WTC11 (cell line): ENCODE data around the gene KSR2. TPM values are rescaled to one million over a fixed set of nuclear protein-coding genes. Genes with fewer than 3 reads are reported as not detected.

Source experiments
- ATAC-seq: fragments of 200-7000 bp; cut with Tn5 transposase; 2 replicates; pipeline ENCODE4 v1.10.0; 2021; ENCODE audit warnings: mild to moderate bottlenecking, moderate library complexity
- CTCF ChIA-PET: fragments of 300-600 bp; sonication (Branson Sonifier 250); formaldehyde crosslinking; loops from one replicate; lab custom pipeline; 2021; ENCODE audit warnings: antibody characterized with exemption; lab: Charles Lee
- POLR2A ChIA-PET: fragments of 350-600 bp; sonication (Branson Sonifier 250); formaldehyde crosslinking; loops from one replicate; lab custom pipeline; 2021; ENCODE audit warnings: antibody characterized with exemption; lab: Charles Lee
- DNase-seq: peaks from one replicate; pipeline ENCODE4 v3.0.0; 2021; ENCODE audit warnings: low spot score
- H3K27ac Mint-ChIP-seq: 2 replicates; pipeline ENCODE4 v1.8.0; 2021; ENCODE audit warnings: mixed read lengths
- H3K27me3 Mint-ChIP-seq: 2 replicates; pipeline ENCODE4 v1.8.0; 2021; ENCODE audit warnings: low read depth, mild to moderate bottlenecking, moderate library complexity, mixed read lengths
- H3K36me3 Mint-ChIP-seq: 2 replicates; pipeline ENCODE4 v1.8.0; 2021; ENCODE audit warnings: mixed read lengths
- H3K4me1 Mint-ChIP-seq: 2 replicates; pipeline ENCODE4 v1.8.0; 2022; ENCODE audit warnings: mixed read lengths
- H3K4me3 Mint-ChIP-seq: 2 replicates; pipeline ENCODE4 v1.8.0; 2021; ENCODE audit warnings: mild to moderate bottlenecking, moderate library complexity, mixed read lengths
- H3K9me3 Mint-ChIP-seq: 2 replicates; pipeline ENCODE4 v1.8.0; 2021; ENCODE audit warnings: mixed read lengths
- ATF1 ChIP-seq: sonication (generic); formaldehyde crosslinking; IDR thresholded peaks from 2 replicates; pipeline ENCODE4 v1.8.1; 2023; ENCODE audit warnings: mild to moderate bottlenecking, moderate library complexity, missing genetic modification reagents
- CBFB ChIP-seq: sonication (generic); formaldehyde crosslinking; IDR thresholded peaks from 2 replicates; pipeline ENCODE4 v1.8.1; 2022; ENCODE audit warnings: mild to moderate bottlenecking, low read depth, missing genetic modification reagents
- EMX1 ChIP-seq: fragments of 250-450 bp; sonication (Bioruptor Pico); IDR thresholded peaks from 2 replicates; pipeline ENCODE4 v1.8.0; 2021; ENCODE audit warnings: mild to moderate bottlenecking
- FOXP1 ChIP-seq: sonication (generic); formaldehyde crosslinking; IDR thresholded peaks from 2 replicates; pipeline ENCODE4 v1.8.0; 2022; ENCODE audit warnings: missing genetic modification reagents, mild to moderate bottlenecking, moderate library complexity, borderline replicate concordance
- GABPB1 ChIP-seq: sonication (generic); formaldehyde crosslinking; IDR thresholded peaks from 2 replicates; pipeline ENCODE4 v1.8.1; 2023; ENCODE audit warnings: mild to moderate bottlenecking, missing genetic modification reagents
- GTF2I ChIP-seq: fragments of 250-450 bp; sonication (Bioruptor Pico); conservative IDR thresholded peaks from 2 replicates; pipeline ENCODE4 v1.4.0; 2021; ENCODE audit warnings: mild to moderate bottlenecking
- MXD4 ChIP-seq: fragments of 250-450 bp; sonication (Bioruptor Pico); IDR thresholded peaks from 2 replicates; pipeline ENCODE4 v1.8.0; 2021; ENCODE audit warnings: mild to moderate bottlenecking, moderate library complexity, borderline replicate concordance
- MYBL2 ChIP-seq: sonication (generic); formaldehyde crosslinking; IDR thresholded peaks from 2 replicates; pipeline ENCODE4 v1.8.1; 2023; ENCODE audit warnings: mild to moderate bottlenecking, moderate library complexity, missing genetic modification reagents
- NFATC4 ChIP-seq: fragments of 250-450 bp; sonication (Bioruptor Pico); IDR thresholded peaks from 2 replicates; pipeline ENCODE4 v1.9.0; 2021; ENCODE audit warnings: mild to moderate bottlenecking
- NR3C1 ChIP-seq: sonication (generic); formaldehyde crosslinking; conservative IDR thresholded peaks from 2 replicates; pipeline ENCODE4 v1.8.1; 2023; ENCODE audit warnings: low read depth, mild to moderate bottlenecking, missing genetic modification reagents
- PRRX2 ChIP-seq: fragments of 250-450 bp; sonication (Bioruptor Pico); IDR thresholded peaks from 2 replicates; pipeline ENCODE4 v1.8.0; 2021; ENCODE audit warnings: mild to moderate bottlenecking
- SMAD4 ChIP-seq: sonication (generic); formaldehyde crosslinking; IDR thresholded peaks from 2 replicates; pipeline ENCODE4 v1.8.0; 2022; ENCODE audit warnings: mild to moderate bottlenecking, missing genetic modification reagents
- TEAD4 ChIP-seq: sonication (generic); formaldehyde crosslinking; IDR thresholded peaks from 2 replicates; pipeline ENCODE4 v1.8.0; 2022; ENCODE audit warnings: mild to moderate bottlenecking, missing genetic modification reagents
- ZBTB21 ChIP-seq: sonication (generic); formaldehyde crosslinking; IDR thresholded peaks from 2 replicates; pipeline ENCODE4 v1.8.1; 2023; ENCODE audit warnings: mild to moderate bottlenecking, missing genetic modification reagents, borderline replicate concordance
- ZNF396 ChIP-seq: fragments of 250-450 bp; sonication (Bioruptor Pico); IDR thresholded peaks from 2 replicates; pipeline ENCODE4 v1.8.0; 2021; ENCODE audit warnings: mild to moderate bottlenecking, moderate library complexity, borderline replicate concordance
- total RNA-seq: library from RNA; stranded (reverse); gene quantifications from 3 replicates; pipeline ENCODE4 v1.2.3, GENCODE V29; 2021
- TF ChIP-seq, protein P1 (sequence below): sonication (generic); formaldehyde crosslinking; IDR thresholded peaks from 2 replicates; pipeline ENCODE4 v1.8.0; 2022; ENCODE audit warnings: mild to moderate bottlenecking, missing genetic modification reagents
- TF ChIP-seq, protein P2 (sequence below): sonication (generic); formaldehyde crosslinking; IDR thresholded peaks from 2 replicates; pipeline ENCODE4 v1.8.1; 2023; ENCODE audit warnings: mild to moderate bottlenecking, missing genetic modification reagents, borderline replicate concordance
- TF ChIP-seq, protein P3 (sequence below): sonication (generic); formaldehyde crosslinking; conservative IDR thresholded peaks from 2 replicates; pipeline ENCODE4 v1.8.1; 2022; ENCODE audit warnings: mild to moderate bottlenecking, missing genetic modification reagents
- TF ChIP-seq, protein P4 (sequence below): fragments of 250-450 bp; sonication (Bioruptor Pico); IDR thresholded peaks from 2 replicates; pipeline ENCODE4 v1.9.0; 2021; ENCODE audit warnings: mild to moderate bottlenecking
- TF ChIP-seq, protein P5 (sequence below): fragments of 250-450 bp; sonication (Bioruptor Pico); IDR thresholded peaks from 2 replicates; pipeline ENCODE4 v1.8.0; 2021; ENCODE audit warnings: mild to moderate bottlenecking
- TF ChIP-seq, protein P6 (sequence below): sonication (generic); formaldehyde crosslinking; IDR thresholded peaks from 2 replicates; pipeline ENCODE4 v1.8.1; 2023; ENCODE audit warnings: mild to moderate bottlenecking, missing genetic modification reagents

Gene KSR2
- total RNA-seq, 1 experiment from 2014 or later: 2.4 TPM

DNA sequence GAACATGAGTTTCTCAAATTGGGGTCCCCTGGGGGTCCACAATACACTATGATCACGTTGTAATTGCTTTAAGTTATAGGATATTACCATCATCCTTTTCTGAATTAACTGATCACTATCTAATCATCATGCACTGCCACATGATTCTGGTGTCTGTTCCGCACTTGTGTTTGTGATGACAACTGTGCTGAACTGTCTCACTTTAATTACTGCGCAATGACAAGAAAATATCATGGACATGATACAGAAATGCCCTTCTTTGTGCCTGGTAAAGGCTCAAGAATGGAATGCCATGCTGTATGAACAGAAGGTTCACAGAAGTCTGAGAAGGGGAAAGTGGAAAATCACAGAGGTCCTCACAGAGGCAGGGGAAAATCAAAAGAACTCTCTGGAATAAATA is 541.6 kb downstream of the KSR2 start (continued):
- TF ChIP-seq, protein P1, sequence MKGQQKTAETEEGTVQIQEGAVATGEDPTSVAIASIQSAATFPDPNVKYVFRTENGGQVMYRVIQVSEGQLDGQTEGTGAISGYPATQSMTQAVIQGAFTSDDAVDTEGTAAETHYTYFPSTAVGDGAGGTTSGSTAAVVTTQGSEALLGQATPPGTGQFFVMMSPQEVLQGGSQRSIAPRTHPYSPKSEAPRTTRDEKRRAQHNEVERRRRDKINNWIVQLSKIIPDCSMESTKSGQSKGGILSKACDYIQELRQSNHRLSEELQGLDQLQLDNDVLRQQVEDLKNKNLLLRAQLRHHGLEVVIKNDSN (CRISPR knock-in tag): no peak
- TF ChIP-seq ZBTB21 (CRISPR knock-in tag) (no peak), ZNF396 (no peak), MXD4 (CRISPR knock-in tag) (no peak), CBFB (no peak), NFATC4 (CRISPR knock-in tag) (no peak)
- TF ChIP-seq, protein P2, sequence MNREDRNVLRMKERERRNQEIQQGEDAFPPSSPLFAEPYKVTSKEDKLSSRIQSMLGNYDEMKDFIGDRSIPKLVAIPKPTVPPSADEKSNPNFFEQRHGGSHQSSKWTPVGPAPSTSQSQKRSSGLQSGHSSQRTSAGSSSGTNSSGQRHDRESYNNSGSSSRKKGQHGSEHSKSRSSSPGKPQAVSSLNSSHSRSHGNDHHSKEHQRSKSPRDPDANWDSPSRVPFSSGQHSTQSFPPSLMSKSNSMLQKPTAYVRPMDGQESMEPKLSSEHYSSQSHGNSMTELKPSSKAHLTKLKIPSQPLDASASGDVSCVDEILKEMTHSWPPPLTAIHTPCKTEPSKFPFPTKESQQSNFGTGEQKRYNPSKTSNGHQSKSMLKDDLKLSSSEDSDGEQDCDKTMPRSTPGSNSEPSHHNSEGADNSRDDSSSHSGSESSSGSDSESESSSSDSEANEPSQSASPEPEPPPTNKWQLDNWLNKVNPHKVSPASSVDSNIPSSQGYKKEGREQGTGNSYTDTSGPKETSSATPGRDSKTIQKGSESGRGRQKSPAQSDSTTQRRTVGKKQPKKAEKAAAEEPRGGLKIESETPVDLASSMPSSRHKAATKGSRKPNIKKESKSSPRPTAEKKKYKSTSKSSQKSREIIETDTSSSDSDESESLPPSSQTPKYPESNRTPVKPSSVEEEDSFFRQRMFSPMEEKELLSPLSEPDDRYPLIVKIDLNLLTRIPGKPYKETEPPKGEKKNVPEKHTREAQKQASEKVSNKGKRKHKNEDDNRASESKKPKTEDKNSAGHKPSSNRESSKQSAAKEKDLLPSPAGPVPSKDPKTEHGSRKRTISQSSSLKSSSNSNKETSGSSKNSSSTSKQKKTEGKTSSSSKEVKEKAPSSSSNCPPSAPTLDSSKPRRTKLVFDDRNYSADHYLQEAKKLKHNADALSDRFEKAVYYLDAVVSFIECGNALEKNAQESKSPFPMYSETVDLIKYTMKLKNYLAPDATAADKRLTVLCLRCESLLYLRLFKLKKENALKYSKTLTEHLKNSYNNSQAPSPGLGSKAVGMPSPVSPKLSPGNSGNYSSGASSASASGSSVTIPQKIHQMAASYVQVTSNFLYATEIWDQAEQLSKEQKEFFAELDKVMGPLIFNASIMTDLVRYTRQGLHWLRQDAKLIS (CRISPR knock-in tag): no peak
- TF ChIP-seq, protein P3, sequence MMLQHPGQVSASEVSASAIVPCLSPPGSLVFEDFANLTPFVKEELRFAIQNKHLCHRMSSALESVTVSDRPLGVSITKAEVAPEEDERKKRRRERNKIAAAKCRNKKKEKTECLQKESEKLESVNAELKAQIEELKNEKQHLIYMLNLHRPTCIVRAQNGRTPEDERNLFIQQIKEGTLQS (CRISPR knock-in tag): no peak
- TF ChIP-seq, protein P4, sequence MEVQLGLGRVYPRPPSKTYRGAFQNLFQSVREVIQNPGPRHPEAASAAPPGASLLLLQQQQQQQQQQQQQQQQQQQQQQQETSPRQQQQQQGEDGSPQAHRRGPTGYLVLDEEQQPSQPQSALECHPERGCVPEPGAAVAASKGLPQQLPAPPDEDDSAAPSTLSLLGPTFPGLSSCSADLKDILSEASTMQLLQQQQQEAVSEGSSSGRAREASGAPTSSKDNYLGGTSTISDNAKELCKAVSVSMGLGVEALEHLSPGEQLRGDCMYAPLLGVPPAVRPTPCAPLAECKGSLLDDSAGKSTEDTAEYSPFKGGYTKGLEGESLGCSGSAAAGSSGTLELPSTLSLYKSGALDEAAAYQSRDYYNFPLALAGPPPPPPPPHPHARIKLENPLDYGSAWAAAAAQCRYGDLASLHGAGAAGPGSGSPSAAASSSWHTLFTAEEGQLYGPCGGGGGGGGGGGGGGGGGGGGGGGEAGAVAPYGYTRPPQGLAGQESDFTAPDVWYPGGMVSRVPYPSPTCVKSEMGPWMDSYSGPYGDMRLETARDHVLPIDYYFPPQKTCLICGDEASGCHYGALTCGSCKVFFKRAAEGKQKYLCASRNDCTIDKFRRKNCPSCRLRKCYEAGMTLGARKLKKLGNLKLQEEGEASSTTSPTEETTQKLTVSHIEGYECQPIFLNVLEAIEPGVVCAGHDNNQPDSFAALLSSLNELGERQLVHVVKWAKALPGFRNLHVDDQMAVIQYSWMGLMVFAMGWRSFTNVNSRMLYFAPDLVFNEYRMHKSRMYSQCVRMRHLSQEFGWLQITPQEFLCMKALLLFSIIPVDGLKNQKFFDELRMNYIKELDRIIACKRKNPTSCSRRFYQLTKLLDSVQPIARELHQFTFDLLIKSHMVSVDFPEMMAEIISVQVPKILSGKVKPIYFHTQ: no peak
- TF ChIP-seq, protein P5, sequence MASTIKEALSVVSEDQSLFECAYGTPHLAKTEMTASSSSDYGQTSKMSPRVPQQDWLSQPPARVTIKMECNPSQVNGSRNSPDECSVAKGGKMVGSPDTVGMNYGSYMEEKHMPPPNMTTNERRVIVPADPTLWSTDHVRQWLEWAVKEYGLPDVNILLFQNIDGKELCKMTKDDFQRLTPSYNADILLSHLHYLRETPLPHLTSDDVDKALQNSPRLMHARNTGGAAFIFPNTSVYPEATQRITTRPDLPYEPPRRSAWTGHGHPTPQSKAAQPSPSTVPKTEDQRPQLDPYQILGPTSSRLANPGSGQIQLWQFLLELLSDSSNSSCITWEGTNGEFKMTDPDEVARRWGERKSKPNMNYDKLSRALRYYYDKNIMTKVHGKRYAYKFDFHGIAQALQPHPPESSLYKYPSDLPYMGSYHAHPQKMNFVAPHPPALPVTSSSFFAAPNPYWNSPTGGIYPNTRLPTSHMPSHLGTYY (CRISPR knock-in tag): no peak
- TF ChIP-seq, protein P6, sequence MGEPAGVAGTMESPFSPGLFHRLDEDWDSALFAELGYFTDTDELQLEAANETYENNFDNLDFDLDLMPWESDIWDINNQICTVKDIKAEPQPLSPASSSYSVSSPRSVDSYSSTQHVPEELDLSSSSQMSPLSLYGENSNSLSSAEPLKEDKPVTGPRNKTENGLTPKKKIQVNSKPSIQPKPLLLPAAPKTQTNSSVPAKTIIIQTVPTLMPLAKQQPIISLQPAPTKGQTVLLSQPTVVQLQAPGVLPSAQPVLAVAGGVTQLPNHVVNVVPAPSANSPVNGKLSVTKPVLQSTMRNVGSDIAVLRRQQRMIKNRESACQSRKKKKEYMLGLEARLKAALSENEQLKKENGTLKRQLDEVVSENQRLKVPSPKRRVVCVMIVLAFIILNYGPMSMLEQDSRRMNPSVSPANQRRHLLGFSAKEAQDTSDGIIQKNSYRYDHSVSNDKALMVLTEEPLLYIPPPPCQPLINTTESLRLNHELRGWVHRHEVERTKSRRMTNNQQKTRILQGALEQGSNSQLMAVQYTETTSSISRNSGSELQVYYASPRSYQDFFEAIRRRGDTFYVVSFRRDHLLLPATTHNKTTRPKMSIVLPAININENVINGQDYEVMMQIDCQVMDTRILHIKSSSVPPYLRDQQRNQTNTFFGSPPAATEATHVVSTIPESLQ (CRISPR knock-in tag): no peak
- TF ChIP-seq, all 79 proteins: peak for 0

DNA sequence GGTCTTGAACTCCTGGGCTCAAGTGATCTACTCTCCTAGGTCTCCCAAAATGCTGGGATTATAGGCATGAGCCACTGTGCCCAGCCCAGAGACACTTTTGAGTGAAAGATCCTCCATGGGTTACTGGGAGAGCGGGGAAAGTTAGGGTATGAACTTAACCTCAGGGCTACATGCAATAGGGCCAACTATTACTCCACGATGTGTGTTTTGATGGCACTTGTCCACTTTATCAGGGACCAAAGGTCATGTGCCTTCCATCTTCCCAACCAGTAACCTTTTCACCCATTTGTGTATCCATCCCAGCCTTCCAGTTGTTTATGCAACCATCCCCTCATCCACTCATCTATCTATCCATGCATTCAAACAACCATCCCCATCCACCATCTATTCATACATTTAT is 546.8 kb downstream of the KSR2 start:
- no peaks in the 10 kb centered on the region for H3K27me3 Mint-ChIP-seq
- no peak for TF ChIP-seq MYBL2 (CRISPR knock-in tag)
- no peak for TF ChIP-seq GABPB1 (CRISPR knock-in tag)
- no peak for TF ChIP-seq NR3C1 (CRISPR knock-in tag)
- TF ChIP-seq SMAD4 (CRISPR knock-in tag): no peak
- no peak for TF ChIP-seq FOXP1 (CRISPR knock-in tag)
- no peak for TF ChIP-seq GTF2I (CRISPR knock-in tag)
- TF ChIP-seq EMX1 (CRISPR knock-in tag): no peak
- no peak for TF ChIP-seq PRRX2 (CRISPR knock-in tag)
- no peak for TF ChIP-seq CBFB
- TF ChIP-seq TEAD4 (CRISPR knock-in tag): no peak
- TF ChIP-seq ATF1 (CRISPR knock-in tag): no peak
- POLR2A ChIA-PET: no interaction called here

More for the DNA sequence above, 546.8 kb downstream of the KSR2 start:
- CTCF ChIA-PET: interaction anchor here (0.8 to 1.8 kb wide), 3 partner anchors 20 to 55 kb away, joined by 4 to 7 read pairs (median 4); no protein-coding TSS in a partner anchor
- Mint-ChIP-seq H3K9me3 (peaks cover 11% of the 10 kb centered on the region), H3K4me1 (no peaks in the 10 kb centered on the region), H3K36me3 (no peaks in the 10 kb centered on the region), H3K27ac (no peak overlapping the region), H3K4me3 (no peak overlapping the region)
- no peak for DNase-seq
- ATAC-seq: no peak
